ENCODE measurements around the gene GALNT4.

The GALNT4 gene

DNA sequence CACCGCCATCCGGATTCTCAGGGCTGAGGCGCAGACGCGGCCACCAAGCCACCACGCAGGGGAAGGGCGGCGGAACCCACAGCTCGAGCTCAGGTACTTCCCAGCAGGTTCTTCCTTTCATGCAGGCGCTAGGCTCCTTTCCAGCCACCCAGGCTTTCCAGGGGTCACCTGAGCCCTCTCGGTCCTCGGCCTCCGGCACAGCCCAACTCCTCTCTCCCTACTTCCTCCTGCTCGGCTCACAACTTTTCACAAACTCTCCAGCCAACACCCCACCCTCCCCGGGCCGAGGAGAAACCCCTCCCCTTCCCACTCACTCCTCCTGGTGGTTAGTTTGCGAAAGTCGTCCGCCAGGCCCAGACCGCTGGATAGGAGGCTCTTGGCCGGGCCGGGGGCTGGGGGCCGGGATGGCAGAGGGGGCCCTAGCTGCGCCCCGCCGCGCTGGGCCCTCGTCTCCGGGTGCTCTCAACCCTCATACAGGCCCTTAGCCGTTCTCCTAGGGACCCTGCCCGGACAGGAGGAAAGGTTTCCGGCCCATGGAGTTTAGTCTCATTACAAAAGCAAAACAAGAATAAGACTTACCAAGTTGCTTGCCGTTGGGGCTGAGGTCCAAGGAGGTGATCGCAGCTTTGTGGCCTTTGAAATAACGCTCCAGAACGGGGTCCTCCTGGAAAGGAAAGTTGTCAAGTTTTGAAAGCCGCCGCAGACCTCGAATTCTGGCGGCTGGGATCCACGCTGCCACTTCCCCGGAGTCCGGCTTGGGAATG lies at the start of gene GALNT4:
Gene GALNT4 (minus strand): TSS at position 256 of the 764 bp plus-strand sequence. CDS start 247 bp downstream, at position 9.
- peak; percentile 73 for DNase-seq (ENCODE audit: low spot score)

DNA sequence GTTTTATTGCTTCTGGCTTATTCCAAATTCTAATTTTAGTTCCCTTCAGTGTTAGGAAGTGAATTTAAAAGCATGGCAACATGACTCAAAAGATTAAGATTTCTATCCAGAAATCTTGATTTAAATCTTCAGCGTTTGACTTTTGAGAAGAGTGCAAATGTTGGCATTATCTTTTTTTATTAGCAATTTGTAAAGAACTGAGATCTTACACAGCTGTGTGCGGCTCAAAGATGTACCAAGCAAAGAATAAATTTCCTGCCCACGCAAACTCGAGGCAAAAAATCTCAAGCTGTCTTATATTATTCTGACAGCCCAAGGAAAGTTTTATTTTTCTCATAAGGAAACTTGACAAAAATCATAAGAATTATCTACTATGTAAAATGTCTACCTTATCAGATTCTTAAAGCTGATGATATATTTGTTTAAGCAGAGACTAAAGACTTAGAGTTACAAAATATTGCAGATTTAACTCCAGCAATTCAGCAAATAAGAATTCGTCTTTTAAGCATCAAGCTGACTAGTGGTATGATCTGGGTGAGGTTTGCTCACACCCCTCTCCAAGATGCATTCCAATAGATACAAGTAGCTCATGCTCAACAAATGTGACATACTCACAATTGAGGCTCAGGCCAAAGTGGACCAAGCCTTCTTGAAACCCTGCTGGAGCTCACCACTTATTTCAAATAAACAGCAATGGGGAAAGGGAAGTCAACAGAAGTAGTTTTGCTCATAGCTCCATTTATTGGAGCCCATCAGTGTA lies 48.6 kb upstream of the GALNT4 start:
- no peak for DNase-seq (ENCODE audit: low spot score)

DNA sequence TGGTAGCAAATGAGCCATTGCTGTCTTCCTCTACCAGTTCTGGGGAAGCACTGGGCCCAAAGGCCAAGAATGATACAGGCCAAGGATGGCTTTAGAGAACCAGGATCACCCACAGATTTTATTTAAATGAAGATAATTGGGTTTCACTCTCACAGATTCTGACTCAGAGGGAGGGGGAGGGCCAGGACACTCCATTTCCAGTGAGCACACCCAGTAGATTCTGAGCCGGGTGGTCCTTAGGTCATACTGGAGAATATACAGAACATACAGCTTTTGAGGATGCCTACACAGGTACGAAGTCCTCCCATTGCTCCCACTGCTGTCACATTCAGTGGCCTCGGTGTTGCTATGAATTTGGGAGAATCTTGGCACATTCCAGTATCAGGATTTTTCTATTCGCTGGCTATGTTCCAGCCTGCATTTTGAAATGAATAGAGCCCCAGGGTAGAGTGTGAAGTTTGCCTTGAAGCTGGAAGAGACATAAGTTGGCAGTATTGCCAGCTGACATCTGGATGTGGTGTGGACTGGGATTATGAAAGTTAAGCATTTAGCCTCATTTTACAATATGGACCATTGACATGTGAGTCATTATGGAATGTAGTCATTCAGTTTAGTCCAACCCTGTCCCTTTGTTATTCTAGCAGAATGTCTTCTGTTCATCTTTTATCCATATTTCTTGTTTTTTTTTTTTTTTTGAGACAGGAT lies 47.0 kb upstream of the GALNT4 start:
- DNase-seq (ENCODE audit: low spot score) = no peak

DNA sequence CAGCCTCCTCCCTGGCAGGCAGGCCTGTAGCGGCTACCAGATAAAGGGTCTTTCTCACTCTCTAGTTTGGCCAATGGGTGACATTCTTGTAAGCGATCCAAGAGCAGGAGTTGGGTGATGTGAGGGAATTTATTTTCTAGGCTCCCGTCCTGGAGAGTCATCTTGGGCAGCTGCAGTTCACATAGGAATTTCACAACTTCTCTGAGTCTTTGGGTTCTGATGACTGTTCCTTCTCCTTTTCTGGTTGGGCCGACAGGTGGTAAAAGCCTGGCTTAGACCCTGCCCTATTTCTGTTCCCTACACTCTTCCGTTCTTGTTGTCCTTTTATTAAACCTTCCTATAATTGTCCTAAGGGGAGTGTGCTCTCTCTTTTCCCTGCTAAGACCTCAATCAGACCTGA lies 43.9 kb upstream of the GALNT4 start:
- DNase-seq (ENCODE audit: low spot score) = no peak

DNA sequence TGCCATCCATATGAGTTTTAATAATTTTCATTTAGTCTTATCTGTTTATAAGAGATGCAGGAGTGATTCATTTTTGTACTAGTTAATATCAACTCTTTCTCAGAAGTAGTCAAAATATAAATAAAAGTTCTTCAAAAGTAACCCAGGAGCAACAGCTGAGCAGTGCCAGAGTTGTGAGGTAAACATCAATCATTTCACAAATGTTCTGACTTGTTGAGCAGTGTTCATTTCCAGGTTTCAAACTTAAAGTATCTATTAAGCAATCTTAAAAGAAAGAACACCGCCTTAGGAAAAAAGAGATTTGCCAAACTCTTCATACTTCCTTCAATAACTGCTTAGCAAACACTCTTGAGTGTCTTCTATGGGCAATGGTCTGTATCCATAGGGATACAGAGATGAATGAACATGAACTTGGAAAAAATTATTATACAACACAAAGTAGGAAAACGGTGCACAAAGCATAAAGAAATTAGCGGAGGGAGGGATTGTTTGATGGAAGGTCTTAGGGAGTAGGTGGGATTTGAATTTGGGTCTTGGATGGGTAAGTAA lies 43.2 kb upstream of the GALNT4 start:
- DNase-seq (ENCODE audit: low spot score) = no peak

DNA sequence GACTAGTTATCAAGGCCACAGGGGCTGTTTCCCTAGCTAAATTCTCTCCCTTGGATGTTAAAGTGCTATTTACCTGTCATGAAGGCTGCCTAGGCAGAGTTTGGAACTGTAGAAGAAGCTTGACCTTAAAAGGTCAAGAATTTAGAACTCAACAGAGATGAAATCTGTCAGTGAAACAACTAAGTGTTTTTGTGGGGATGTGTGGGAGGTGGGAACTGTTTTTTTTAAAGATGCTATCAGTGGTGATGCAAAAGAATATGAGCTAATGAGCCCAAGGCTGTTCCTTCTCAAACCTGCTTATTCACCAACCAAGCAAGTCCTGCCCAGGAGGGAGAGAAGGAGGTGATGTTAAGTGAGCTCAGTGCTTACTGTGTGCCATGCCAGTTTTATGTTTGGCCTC lies 42.0 kb upstream of the GALNT4 start:
- DNase-seq (ENCODE audit: low spot score) = no peak

DNA sequence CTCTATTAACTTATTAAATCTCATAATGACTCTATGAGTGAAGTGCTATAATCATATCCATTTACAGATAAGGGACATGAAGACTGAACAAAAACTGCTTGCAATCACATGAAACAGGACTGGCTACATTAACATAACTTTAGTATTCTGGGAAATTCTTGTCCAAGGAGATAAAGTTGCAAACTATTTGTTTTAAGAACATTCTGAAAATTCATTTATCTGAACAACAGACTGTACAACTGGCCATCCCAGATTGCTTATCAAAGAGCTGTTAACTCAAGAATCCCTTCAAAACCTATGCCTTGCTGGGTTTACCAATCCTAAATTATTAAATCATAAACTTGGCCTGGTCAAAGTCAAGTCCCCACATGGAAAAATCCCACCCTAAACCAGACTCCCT lies 40.4 kb upstream of the GALNT4 start:
- DNase-seq (ENCODE audit: low spot score) = no peak

DNA sequence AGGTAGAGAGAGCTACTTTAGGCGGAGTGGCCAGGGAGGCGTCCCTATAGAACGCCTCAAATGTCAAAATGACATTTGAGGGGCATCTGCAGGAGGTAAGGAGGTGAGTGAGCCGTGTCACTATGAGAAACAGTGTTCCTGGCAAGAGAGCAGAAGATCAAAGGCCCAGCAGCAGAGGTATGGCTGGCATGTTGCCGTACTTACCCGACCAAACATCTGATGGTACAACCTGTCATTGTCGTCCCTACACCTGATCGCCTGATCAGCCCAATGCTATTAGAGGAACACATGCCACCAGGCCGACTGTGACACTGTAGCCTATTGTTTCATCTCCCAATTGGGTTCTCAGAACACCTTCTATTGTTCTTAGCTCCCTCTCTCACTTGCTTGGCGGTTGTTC lies 35.2 kb upstream of the GALNT4 start:
- DNase-seq (ENCODE audit: low spot score) = no peak

DNA sequence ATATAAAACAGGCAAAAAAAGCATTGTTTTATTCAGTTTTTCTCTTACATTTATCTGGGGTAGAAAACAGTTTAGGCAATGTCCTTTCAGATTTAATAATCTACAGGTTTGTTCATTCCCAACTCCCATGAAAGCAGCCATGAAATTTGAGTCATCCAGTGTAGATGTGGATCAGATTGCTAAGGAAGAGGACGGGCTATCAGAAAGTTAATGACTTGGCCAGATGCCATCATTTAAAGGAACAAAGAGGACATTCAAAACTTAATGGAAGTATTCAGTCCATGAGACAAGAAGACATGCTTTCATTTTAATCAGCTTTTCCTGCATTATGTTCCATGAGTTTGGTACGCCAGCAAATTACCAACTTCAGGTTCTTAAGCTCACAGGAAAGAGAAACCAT lies 32.4 kb upstream of the GALNT4 start:
- DNase-seq (ENCODE audit: low spot score) = no peak

DNA sequence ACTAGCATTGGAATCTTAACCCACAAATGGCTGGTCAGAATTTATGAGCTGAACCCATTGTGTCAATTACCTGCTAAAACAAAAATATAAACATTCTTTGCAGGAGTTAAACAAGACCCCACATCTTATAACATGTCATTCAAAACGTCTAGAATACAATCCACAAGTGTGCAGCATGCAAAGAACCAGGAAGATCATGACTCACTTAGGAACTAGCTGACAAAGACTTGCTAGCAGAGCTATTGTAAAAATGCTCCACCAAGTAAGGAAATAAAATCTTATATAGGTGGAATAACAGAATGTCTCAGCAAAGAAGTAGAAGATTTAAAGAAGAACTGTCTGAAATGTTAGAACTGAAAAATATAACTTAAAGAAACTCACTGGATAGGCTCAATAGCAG lies 27.8 kb upstream of the GALNT4 start:
- no peak for DNase-seq (ENCODE audit: low spot score)

DNA sequence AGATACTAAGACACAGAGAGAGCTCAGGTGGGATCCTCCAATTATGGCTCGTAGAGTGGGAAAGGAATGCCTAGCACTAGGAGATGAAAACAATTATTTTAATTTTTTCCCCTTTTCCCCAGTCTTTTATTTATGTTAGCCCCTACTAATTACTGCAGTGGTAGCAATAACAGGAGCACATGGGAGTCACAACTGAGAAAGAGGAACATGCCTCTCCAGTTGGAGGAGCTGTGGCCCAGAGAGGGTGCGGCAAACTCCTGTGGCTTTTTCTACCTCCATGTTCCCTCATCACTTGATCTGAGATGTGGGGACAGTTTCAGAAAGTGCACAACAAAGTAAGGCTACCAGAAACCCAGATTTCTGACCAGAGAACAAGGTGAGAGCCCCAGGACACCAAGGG lies 27.2 kb upstream of the GALNT4 start:
- DNase-seq (ENCODE audit: low spot score) = no peak

DNA sequence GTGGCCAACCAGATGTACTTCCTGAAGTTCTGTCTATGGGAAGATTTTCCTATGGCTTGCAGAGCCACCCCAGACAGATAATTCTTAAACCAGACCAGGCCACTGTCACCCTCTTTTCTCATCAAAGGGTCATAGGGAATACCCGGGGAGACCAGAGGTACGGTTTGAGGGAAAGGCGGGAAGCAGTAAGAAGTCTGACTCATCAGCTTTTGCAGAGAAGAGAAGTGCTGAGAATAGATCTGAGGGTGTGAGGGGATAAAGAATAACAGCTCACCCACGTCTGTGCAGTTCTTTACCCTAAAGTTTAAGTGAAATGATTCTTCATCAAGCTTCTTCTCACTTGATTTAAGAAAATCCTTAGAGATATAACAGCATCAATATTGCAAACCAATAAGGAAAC lies 22.5 kb upstream of the GALNT4 start:
- no peak for DNase-seq (ENCODE audit: low spot score)

DNA sequence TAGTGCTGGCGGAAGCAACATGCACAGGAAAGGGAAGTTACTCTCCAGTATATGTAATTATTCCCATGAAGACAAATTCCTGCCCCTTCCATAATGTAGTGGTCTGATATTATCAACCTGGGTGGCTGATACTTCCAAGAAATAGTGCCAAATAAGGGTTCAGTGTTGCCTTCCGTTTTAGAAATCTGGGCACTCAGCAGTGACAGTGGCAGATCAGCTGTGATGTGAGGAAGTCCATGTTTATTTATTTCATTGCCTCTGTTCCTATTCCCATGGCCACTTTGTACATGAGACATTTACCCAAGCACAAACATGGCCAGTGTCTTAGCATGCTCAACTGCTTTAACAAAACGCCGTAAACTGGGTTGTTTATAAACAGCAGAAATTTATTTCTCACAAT lies 21.6 kb upstream of the GALNT4 start:
- DNase-seq (ENCODE audit: low spot score) = no peak

DNA sequence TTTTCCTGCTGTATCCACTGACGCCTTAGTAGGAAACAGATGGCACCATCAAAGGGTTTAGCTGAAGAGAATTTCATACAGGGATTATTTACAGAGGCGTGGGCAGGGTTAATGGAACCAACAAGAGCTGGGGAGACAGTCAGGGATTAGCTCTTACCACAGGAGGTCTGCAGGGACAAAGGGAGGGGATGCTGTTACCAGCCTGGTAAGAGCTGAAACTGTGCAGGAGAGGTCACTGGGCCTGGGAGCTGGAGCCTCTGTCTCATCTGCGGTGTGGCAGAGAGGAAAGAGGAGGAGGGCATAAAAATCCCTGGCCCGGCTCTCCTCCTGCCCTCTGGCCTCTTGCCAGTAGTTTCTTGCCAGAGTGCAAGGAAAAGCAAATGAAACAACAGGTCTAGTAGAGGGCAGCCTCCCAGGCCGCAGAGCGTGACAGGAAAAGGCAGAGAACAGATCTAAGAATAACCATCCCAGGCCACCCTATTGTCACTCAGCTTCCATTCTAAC lies 20.1 kb upstream of the GALNT4 start:
- DNase-seq (ENCODE audit: low spot score) = no peak

DNA sequence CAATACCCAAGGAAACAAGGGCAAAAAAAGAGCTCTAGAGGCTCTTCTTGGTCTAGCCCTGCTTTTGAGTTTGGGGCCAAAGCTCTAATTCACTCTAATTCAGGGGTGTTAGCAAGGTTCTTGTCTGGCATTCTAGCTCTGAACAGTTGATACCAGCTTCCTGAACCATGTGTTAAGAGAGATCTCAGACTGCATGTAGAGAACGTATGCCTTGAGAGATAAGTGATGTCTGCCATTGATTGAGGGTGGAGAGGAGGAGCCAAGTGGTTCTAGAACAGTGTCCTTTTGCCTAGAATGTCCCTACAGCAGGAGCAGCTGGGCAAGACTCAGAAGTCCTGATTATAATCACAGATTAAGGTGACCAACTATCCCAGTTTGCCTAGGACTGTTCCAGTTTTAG lies 19.4 kb upstream of the GALNT4 start:
- no peak for DNase-seq (ENCODE audit: low spot score)

DNA sequence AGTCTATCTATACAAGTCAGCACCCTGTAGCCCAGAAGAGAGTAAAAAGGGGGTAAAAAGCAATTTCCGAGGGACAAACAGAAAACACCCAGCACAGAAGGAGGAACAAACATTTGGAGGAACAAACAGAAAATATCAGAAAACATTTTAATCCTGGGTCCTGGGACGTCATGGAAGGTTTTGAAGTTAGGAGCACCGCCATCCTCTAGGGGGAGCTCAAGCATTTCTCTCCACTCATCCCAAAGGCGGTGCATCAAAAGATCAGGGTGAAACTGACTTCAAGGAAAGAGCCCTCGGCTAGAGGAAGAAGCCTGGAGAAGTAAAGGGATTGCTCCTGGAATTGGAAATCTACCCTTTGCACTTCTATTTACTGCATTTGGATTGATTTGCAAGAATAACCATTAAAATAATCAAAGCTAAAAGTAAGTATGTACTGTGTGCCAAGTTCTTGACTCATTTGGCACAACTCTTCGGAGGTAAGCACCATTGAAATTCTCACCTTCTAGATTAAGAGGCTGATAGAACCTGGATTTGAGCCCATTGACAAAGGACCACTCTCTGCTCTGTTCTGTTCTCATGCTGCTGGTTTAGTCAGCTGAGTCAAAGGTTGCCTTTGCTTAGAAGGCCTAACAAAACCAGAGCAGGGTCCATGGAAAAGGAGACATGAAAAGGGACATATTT lies 18.5 kb upstream of the GALNT4 start:
- peak; percentile 66 for DNase-seq (ENCODE audit: low spot score)

DNA sequence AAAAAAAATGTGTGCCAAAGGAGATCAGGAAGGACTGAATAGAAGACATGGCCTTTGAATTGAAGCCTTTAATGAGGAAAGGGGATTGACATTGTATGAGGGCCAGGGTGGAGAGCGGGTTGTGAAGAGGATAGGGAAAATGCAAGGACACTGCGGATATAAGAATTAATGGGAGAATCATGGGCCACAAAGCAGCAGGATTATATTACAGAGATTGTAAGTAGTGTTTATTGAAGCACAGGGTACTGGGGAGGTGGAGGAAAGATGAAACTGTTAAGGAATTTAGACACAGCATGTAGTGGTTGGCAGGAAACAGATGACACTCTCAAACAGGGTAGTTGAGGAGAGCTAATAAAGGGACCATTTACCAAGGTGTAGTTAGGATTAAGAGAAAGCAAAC lies 17.6 kb upstream of the GALNT4 start:
- DNase-seq (ENCODE audit: low spot score) = no peak

DNA sequence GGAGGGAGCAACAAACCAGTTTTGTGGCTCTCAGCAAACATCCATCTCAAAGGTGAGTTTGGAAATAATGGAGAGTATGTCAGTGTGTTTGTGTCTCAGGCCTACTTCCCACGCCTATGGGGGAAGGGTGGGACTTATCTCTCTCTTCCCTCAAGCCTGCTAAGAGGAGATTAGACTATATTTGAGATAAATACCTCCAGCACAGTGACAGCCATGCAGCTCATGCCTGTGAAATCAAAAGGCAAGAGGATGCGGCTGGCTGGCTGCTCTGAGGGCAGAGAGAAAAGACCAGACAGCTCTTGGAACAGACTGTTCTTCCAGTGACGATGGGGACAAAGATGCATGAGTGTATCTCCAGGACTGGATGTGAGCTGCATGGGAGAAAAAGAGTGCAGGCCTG lies 16.0 kb upstream of the GALNT4 start:
- no peak for DNase-seq (ENCODE audit: low spot score)

DNA sequence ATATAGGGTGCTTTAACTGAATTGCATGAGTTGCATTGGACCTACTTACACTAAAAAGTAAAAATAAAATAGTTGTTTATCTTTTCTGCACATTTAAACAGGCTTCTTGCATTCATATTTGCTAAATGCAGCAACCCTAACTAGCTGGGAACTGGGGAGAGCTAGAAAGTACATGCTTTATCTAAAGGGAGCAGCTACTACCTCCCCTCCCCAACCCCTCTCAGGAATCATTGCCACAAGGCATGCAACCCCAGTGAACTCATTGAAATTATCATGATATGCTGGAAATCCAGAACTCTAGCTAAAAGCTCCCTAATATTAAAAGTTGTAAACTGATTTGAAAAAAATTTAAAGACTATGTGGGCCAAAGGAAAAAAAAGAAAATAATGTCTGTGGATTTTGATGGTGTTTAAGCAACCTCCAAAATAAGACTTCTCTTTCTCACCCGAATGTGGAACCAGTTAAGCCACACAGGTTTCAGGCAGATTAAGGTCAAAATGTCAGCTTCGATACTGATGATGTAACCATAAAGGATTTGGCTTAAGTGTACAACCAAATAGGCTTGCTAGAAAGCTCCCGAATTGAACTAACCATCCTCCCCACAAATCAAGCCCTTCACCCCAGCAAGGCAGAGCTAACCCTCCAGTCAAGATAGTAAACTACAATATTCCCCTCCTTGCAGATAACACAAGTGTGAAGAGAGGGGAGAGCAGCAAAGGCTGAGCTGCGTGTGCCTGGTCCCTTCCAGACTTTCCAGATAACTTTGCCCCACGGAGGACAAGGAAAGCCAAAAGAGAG lies 15.0 kb upstream of the GALNT4 start:
- no peak for DNase-seq (ENCODE audit: low spot score)

DNA sequence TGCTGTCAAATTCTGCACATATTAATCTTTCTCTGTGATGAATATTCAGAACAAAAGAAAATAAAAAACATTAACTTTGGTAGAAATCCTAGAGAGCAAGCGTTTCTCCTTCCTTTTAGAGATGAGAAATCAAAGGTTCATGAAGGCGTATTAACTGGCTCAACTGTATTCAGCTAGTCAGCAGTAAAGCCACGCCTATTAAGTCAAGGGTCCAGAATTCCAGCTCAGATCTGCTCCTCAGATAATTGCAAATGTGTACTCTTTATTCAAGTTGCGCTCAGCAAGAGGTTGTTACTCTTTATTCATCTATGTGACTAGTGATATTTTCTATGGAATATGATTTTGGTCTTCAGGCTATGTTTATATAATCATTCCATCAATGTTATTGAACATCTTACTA lies 14.3 kb upstream of the GALNT4 start:
- no peak for DNase-seq (ENCODE audit: low spot score)

DNA sequence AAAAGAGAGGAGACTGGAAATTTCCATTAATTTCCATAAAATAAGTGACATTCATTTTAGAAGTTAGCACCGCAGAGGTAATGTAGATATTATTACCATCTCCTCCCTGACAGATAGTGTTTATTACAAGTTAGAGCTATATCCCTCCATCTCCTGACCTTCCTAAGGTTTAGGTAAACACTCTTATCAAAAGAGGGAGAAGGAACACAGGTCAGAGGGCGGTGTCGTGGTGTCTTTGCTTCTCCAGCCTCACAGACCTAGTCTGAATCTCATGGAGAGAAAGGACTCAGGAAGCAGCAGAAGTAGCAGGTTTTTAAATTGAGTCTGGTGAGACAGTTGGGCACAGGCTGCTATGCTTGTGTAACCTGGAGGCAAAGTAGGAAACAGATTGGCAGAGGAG lies 12.8 kb upstream of the GALNT4 start:
- no peak for DNase-seq (ENCODE audit: low spot score)

Measured in CD4-positive, alpha-beta T cell treated with Interleukin-6 at 100 ng/mL for 8 hours (primary cell).